BE2C (cell line): Measurements from ENCODE around the gene VPS54.

Source experiments
- DNase-seq: peaks from one replicate; pipeline ENCODE4 v3.0.0-alpha.2; 2020
- H3K27me3 ChIP-seq: fragments of 250-450 bp; sonication (Bioruptor Pico); 2 replicates; pipeline ENCODE4 v1.5.1; 2020; ENCODE audit warnings: mild to moderate bottlenecking
- H3K36me3 ChIP-seq: fragments of 250-450 bp; sonication (Bioruptor Pico); 2 replicates; pipeline ENCODE4 v1.5.1; 2020; ENCODE audit warnings: mild to moderate bottlenecking
- H3K4me1 ChIP-seq: fragments of 250-450 bp; sonication (Bioruptor Pico); 2 replicates; pipeline ENCODE4 v1.5.1; 2020
- H3K4me3 ChIP-seq: 2 replicates; pipeline ENCODE4 v1.5.1; 2011; ENCODE audit warnings: low read depth, low read length
- H3K9me3 ChIP-seq: fragments of 250-450 bp; sonication (Bioruptor Pico); 2 replicates; pipeline ENCODE4 v1.5.1; 2020
- CTCF ChIP-seq: IDR thresholded peaks from 2 replicates; pipeline ENCODE4 v1.5.1; 2012; ENCODE audit warnings: mild to moderate bottlenecking, low read depth, low read length

Gene VPS54

GRCh38 chr2:64049633-64050220, 30.5 kb upstream of the VPS54 start:
- no peak overlapping the region for H3K4me3 ChIP-seq
- no peaks in the 10 kb centered on the region for H3K36me3 ChIP-seq
- DNase-seq = peak; percentile 52
- H3K4me1 ChIP-seq = peaks cover 3% of the 10 kb centered on the region; the same call in 1 of the 2 replicates
- no peaks in the 10 kb centered on the region for H3K27me3 ChIP-seq
- no peaks in the 10 kb centered on the region for H3K9me3 ChIP-seq
- peak; percentile 81 for TF ChIP-seq CTCF

DNA sequence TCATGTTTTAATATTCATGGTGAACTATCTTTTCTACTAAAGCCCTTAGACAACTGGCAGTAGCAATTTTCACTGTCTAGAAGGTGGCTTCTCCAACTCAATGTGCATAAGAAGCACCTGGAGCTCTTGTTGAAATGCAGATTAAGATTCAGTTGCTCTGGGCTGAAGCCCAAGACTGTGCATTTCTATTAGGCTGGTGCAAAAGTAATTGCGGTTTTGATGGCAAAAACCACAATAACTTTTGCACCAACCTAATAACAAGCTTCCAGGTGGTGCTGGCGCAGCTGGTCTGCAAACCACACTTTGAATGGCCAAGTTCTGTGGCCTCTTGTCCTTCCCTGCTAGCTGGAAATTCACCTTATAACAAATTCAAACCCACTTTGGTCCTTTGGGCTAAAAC, 26.7 kb upstream of the VPS54 start:
- TF ChIP-seq CTCF = no peak
- no peak for DNase-seq
- Histone ChIP-seq H3K36me3 (no peaks in the 10 kb centered on the region), H3K4me3 (no peak overlapping the region), H3K9me3 (no peaks in the 10 kb centered on the region), H3K27me3 (no peaks in the 10 kb centered on the region), H3K4me1 (no peaks in the 10 kb centered on the region)

GRCh38 chr2:64040161-64040560, 20.9 kb upstream of the VPS54 start:
- H3K9me3 ChIP-seq = no peaks in the 10 kb centered on the region
- TF ChIP-seq CTCF = no peak
- no peak for DNase-seq
- H3K36me3 ChIP-seq = no peaks in the 10 kb centered on the region
- no peaks in the 10 kb centered on the region for H3K27me3 ChIP-seq
- no peak overlapping the region for H3K4me3 ChIP-seq
- no peaks in the 10 kb centered on the region for H3K4me1 ChIP-seq

DNA sequence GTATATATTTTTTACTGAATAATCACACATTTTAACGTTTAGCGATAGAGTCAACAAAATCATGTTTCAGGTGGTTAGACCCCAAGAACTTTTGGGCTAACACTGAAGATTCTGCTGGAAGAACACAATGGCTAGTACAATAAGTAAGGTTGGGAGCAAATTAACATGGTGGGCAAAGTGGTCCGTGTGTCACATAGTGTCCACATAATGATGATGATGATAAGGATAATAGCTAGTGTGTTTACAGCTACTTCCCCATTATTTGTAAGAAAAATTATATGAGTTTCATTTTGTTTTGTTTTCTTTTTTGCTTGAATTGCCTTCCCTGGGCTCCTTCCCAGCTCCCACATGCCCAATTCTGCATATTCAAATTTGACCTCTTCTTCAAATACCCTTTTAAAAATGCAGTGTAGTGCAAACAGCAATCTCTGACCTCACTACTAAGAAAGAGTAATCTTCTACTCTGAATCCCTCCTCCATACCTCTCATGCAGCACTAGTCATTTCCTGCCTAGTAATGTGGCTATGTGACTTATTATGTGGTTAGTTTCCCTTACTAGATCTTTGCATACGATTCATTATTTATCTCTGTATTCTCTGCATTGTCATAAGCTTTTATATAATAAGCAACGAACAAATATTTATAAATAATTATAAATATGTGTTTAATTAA, 16.9 kb upstream of the VPS54 start:
- TF ChIP-seq CTCF = no peak
- no peaks in the 10 kb centered on the region for H3K36me3 ChIP-seq
- no peaks in the 10 kb centered on the region for H3K9me3 ChIP-seq
- no peak for DNase-seq
- no peaks in the 10 kb centered on the region for H3K27me3 ChIP-seq
- H3K4me1 ChIP-seq = no peaks in the 10 kb centered on the region
- no peak overlapping the region for H3K4me3 ChIP-seq

GRCh38 chr2:64035072-64035942, 16.1 kb upstream of the VPS54 start:
- DNase-seq = no peak
- no peak for TF ChIP-seq CTCF
- H3K9me3 ChIP-seq = no peaks in the 10 kb centered on the region
- no peaks in the 10 kb centered on the region for H3K27me3 ChIP-seq
- no peaks in the 10 kb centered on the region for H3K36me3 ChIP-seq
- H3K4me3 ChIP-seq = no peak overlapping the region
- no peaks in the 10 kb centered on the region for H3K4me1 ChIP-seq
